Astrocyte (in vitro differentiated cells and primary cell): Measurements from ENCODE around the gene OR12D3.

ENCODE experiments used
- EZH2 ChIP-seq: IDR thresholded peaks from 2 replicates; pipeline ENCODE4 v1.6.1; 2012; ENCODE audit warnings: mild to moderate bottlenecking, low read length, inconsistent platforms; ENCODE audit not compliant: insufficient read depth
- TF ChIP-seq, protein P1 (sequence below): IDR thresholded peaks from 2 replicates; pipeline ENCODE4 v1.5.1; 2011; ENCODE audit warnings: low read depth, mild to moderate bottlenecking, inconsistent platforms, low read length, moderate library complexity; ENCODE audit not compliant: insufficient read depth

DNA sequence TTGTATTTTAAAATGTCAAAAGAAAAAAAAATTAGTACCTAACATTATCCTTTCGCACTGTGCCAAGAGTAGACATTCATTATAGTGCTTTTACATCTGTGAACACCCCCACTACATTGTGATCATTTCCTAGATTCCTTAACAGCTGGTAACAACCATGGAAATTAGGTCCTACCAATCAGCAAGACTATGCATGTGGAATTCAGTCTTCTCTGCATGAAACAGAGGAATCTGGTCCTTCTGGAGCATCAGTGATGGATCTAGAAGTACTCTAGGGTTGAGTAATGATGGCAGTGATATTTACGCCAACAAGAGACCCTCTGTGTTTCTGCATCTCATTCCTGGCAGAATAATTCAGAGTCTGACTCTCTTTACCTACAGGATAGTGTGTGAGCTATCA, 49.1 kb upstream of the OR12D3 start:
- TF ChIP-seq, protein P1, sequence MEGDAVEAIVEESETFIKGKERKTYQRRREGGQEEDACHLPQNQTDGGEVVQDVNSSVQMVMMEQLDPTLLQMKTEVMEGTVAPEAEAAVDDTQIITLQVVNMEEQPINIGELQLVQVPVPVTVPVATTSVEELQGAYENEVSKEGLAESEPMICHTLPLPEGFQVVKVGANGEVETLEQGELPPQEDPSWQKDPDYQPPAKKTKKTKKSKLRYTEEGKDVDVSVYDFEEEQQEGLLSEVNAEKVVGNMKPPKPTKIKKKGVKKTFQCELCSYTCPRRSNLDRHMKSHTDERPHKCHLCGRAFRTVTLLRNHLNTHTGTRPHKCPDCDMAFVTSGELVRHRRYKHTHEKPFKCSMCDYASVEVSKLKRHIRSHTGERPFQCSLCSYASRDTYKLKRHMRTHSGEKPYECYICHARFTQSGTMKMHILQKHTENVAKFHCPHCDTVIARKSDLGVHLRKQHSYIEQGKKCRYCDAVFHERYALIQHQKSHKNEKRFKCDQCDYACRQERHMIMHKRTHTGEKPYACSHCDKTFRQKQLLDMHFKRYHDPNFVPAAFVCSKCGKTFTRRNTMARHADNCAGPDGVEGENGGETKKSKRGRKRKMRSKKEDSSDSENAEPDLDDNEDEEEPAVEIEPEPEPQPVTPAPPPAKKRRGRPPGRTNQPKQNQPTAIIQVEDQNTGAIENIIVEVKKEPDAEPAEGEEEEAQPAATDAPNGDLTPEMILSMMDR, result no peak
- no peak for TF ChIP-seq EZH2
